PC-3 (cell line): ENCODE data around the gene NALCN. TPM values are rescaled to one million over a fixed set of nuclear protein-coding genes. Genes with fewer than 3 reads are reported as not detected.

Experiments used
- ATAC-seq: fragments of 200-7000 bp; cut with Tn5 transposase; 2 replicates; pipeline ENCODE4 v1.9.1; 2020; ENCODE audit warnings: mild to moderate bottlenecking, moderate library complexity
- BruUV-seq: library from RNA; stranded (reverse); fragments of 400-500 nt; replicated peaks from 2 replicates; lab custom pipeline; 2021; lab: Mats Ljungman, UMichigan
- CTCF ChIA-PET: fragments of 300-600 bp; sonication (Branson Sonifier 250); formaldehyde crosslinking; loops from one replicate; lab custom pipeline; 2022; ENCODE audit warnings: antibody characterized with exemption; lab: Charles Lee
- POLR2A ChIA-PET: fragments of 300-600 bp; sonication (Branson Sonifier 250); formaldehyde crosslinking; loops from one replicate; lab custom pipeline; 2022; ENCODE audit warnings: antibody characterized with exemption; ENCODE audit not compliant: unreplicated experiment; lab: Charles Lee
- DNase-seq: peaks from one replicate; pipeline ENCODE4 v3.0.0-alpha.2; 2015
- H2AFZ ChIP-seq: fragments of 300-600 bp; sonication (generic); 2 replicates; pipeline ENCODE4 v1.6.0; 2016; ENCODE audit warnings: antibody characterized with exemption, low read length
- H3F3A ChIP-seq: fragments of 300-600 bp; sonication (generic); one replicate; pipeline ENCODE4 v1.6.0; 2017; ENCODE audit warnings: antibody characterized with exemption, low read length, control low read depth, mild to moderate bottlenecking; ENCODE audit not compliant: unreplicated experiment
- H3K27ac ChIP-seq: fragments of 300-600 bp; sonication (generic); 2 replicates; pipeline ENCODE4 v1.5.1; 2016; ENCODE audit warnings: mild to moderate bottlenecking, low read length
- H3K27me3 ChIP-seq: fragments of 300-600 bp; sonication (generic); 2 replicates; pipeline ENCODE4 v1.6.1; 2016; ENCODE audit warnings: low read length, mixed read lengths
- H3K36me3 ChIP-seq: fragments of 300-600 bp; sonication (generic); 2 replicates; pipeline ENCODE4 v1.6.1; 2016; ENCODE audit warnings: low read depth, mixed run types, low read length, mixed read lengths
- H3K4me1 ChIP-seq: fragments of 300-600 bp; sonication (generic); 2 replicates; pipeline ENCODE4 v1.5.1; 2016; ENCODE audit warnings: low read length; ENCODE audit not compliant: insufficient read depth
- H3K4me2 ChIP-seq: fragments of 300-600 bp; sonication (generic); 2 replicates; pipeline ENCODE4 v1.6.0; 2016; ENCODE audit warnings: low read length
- H3K4me3 ChIP-seq: fragments of 300-600 bp; sonication (generic); 2 replicates; pipeline ENCODE4 v1.5.1; 2016; ENCODE audit warnings: mild to moderate bottlenecking, low read length, mixed read lengths
- H3K79me2 ChIP-seq: fragments of 300-600 bp; sonication (generic); 2 replicates; pipeline ENCODE4 v1.6.1; 2017; ENCODE audit warnings: low read length, mixed read lengths
- H3K9ac ChIP-seq: fragments of 300-600 bp; sonication (generic); 2 replicates; pipeline ENCODE4 v1.6.0; 2016; ENCODE audit warnings: mild to moderate bottlenecking, low read length
- H3K9me2 ChIP-seq: fragments of 300-600 bp; sonication (generic); replicated peaks from 2 replicates; pipeline ENCODE4 v1.6.1; 2016; ENCODE audit warnings: mixed run types, low read length, mixed read lengths
- H3K9me3 ChIP-seq: fragments of 300-600 bp; sonication (generic); 2 replicates; pipeline ENCODE4 v1.6.1; 2016; ENCODE audit warnings: low read length, mixed read lengths
- H4K20me1 ChIP-seq: fragments of 300-600 bp; sonication (generic); 2 replicates; pipeline ENCODE4 v1.6.1; 2016; ENCODE audit warnings: low read length, mixed read lengths
- EZH2 ChIP-seq: fragments of 300-600 bp; sonication (generic); IDR thresholded peaks from one replicate; pipeline ENCODE4 v1.6.1; 2017; ENCODE audit warnings: antibody characterized with exemption, mild to moderate bottlenecking, low read length; ENCODE audit not compliant: unreplicated experiment
- EZH2phosphoT487 ChIP-seq: fragments of 300-600 bp; sonication (generic); IDR thresholded peaks from 2 replicates; pipeline ENCODE4 v1.6.1; 2018; ENCODE audit warnings: mild to moderate bottlenecking, antibody characterized with exemption, low read length, borderline replicate concordance
- intact Hi-C: fragments of 100-400 bp; cut with micrococcal nuclease; formaldehyde crosslinking; loops from 2 replicates; pipeline ENCODE4 v1.9.0; 2023
- total RNA-seq: library from RNA; depleted of rRNA; stranded (reverse); fragments of >200 nt; gene quantifications from 2 replicates; pipeline ENCODE4 v1.2.3, GENCODE V29; 2014
- TF ChIP-seq, protein P1 (sequence below): fragments of 300-600 bp; sonication (generic); conservative IDR thresholded peaks from 2 replicates; pipeline ENCODE4 v1.5.1; 2017; ENCODE audit warnings: antibody characterized with exemption, low read depth, mild to moderate bottlenecking, low read length

NALCN gene
- total RNA-seq, 1 experiment from 2014 or later: 11.8 TPM

DNA sequence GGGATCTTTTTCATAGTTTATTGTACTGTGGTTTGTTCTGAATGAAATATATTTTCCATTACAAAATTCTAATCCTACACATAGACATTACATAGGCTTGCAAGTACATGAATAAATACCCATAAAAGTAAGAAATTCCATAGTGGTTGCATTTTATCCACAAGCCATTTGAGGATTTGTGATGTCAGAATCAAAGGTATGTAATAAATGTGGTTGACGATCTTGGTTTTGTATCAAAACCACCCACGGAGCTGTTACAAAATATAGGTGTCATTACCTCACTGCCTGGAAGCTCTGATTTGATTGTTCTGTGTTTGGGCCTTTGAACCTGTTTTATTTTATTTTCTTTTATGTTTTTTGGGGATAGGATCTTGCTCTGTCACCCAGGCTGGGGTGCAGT is 125.1 kb downstream of the NALCN start:
- TF ChIP-seq, protein P1, sequence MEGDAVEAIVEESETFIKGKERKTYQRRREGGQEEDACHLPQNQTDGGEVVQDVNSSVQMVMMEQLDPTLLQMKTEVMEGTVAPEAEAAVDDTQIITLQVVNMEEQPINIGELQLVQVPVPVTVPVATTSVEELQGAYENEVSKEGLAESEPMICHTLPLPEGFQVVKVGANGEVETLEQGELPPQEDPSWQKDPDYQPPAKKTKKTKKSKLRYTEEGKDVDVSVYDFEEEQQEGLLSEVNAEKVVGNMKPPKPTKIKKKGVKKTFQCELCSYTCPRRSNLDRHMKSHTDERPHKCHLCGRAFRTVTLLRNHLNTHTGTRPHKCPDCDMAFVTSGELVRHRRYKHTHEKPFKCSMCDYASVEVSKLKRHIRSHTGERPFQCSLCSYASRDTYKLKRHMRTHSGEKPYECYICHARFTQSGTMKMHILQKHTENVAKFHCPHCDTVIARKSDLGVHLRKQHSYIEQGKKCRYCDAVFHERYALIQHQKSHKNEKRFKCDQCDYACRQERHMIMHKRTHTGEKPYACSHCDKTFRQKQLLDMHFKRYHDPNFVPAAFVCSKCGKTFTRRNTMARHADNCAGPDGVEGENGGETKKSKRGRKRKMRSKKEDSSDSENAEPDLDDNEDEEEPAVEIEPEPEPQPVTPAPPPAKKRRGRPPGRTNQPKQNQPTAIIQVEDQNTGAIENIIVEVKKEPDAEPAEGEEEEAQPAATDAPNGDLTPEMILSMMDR: no peak
- no peak for TF ChIP-seq EZH2
- no peak for TF ChIP-seq EZH2phosphoT487
- no TSS peak for BruUV-seq
- Histone ChIP-seq H3F3A (no peaks in the 10 kb centered on the region), H3K27ac (no peak overlapping the region), H3K9me2 (no peaks in the 10 kb centered on the region), H3K4me3 (no peak overlapping the region), H2AFZ (no peak overlapping the region), H3K9me3 (no peaks in the 10 kb centered on the region), H3K4me2 (no peak overlapping the region), H3K79me2 (no peaks in the 10 kb centered on the region), H3K4me1 (no peaks in the 10 kb centered on the region), H4K20me1 (no peaks in the 10 kb centered on the region), H3K36me3 (no peaks in the 10 kb centered on the region), H3K27me3 (no peaks in the 10 kb centered on the region), H3K9ac (no peak overlapping the region)
- CTCF ChIA-PET: interaction anchor here (0.6 kb wide), 1 partner anchor 76 kb away, joined by 3 read pairs; no protein-coding TSS in a partner anchor
- DNase-seq (no peak), ATAC-seq (no peak)
- POLR2A ChIA-PET: no interaction called here
- intact Hi-C loops: no loop called here

GRCh38 chr13:101289764-101290163 is 126.5 kb downstream of the NALCN start:
- CTCF ChIA-PET: no interaction called here
- H3K4me1 ChIP-seq: no peaks in the 10 kb centered on the region
- no peak overlapping the region for H3K27ac ChIP-seq
- no peaks in the 10 kb centered on the region for H3K27me3 ChIP-seq
- no peaks in the 10 kb centered on the region for H3K9me3 ChIP-seq
- H3K9me2 ChIP-seq: no peaks in the 10 kb centered on the region
- no peak for ATAC-seq
- DNase-seq: no peak
- intact Hi-C loops: no loop called here
- no peaks in the 10 kb centered on the region for H4K20me1 ChIP-seq
- POLR2A ChIA-PET: no interaction called here
- TF ChIP-seq EZH2 (no peak), EZH2phosphoT487 (no peak)
- TF ChIP-seq, protein P1: no peak
- H3K4me3 ChIP-seq: no peak overlapping the region
- no peaks in the 10 kb centered on the region for H3K79me2 ChIP-seq
- no peaks in the 10 kb centered on the region for H3K36me3 ChIP-seq
- no TSS peak for BruUV-seq
- no peak overlapping the region for H2AFZ ChIP-seq
- H3K4me2 ChIP-seq: no peak overlapping the region
- no peaks in the 10 kb centered on the region for H3F3A ChIP-seq
- H3K9ac ChIP-seq: no peak overlapping the region

- ChIA-PET CTCF (no interaction called here), POLR2A (no interaction called here)
- Histone ChIP-seq H3K9ac (no peak overlapping the region), H3F3A (no peaks in the 10 kb centered on the region), H3K36me3 (no peaks in the 10 kb centered on the region), H2AFZ (no peak overlapping the region), H3K4me2 (no peak overlapping the region), H3K27ac (no peak overlapping the region), H3K79me2 (no peaks in the 10 kb centered on the region), H4K20me1 (no peaks in the 10 kb centered on the region), H3K4me1 (no peaks in the 10 kb centered on the region), H3K27me3 (no peaks in the 10 kb centered on the region), H3K9me3 (no peaks in the 10 kb centered on the region), H3K4me3 (no peak overlapping the region), H3K9me2 (no peaks in the 10 kb centered on the region)
- intact Hi-C loops: no loop called here
- no peak for ATAC-seq
- TF ChIP-seq EZH2 (no peak), EZH2phosphoT487 (no peak)
- TF ChIP-seq, protein P1: no peak
- DNase-seq: no peak
- no TSS peak for BruUV-seq
These were observed 132.5 kb downstream of the NALCN start for GRCh38 chr13:101283782-101284181.
